ENCODE data around the gene PRSS33. TPM values are rescaled to one million over a fixed set of nuclear protein-coding genes. Genes with fewer than 3 reads are reported as not detected.

Gene PRSS33
- total and polyA plus RNA-seq, 9 of the 15 experiments (the other 6 are each of a cell fraction or from before 2014, with no cell fraction given), result not detected

GRCh38 chr16:2820836-2821486 is 33.6 kb upstream of the PRSS33 start:
- Histone ChIP-seq H3K36me3 (ENCODE audit: control insufficient read depth, insufficient read depth, low read length) (peaks cover 32% of the 10 kb centered on the region; the same call in 2 of the 3 replicates), H3K4me2 (ENCODE audit: insufficient read depth, low read length) (no peak overlapping the region), H3K4me1 (replicated peaks in 1 of 2; ENCODE audit: control insufficient read depth in 2 of 2, insufficient read depth in 2 of 2, low read length in 2 of 2) (peaks cover 8 to 56% of the 10 kb centered on the region in 2 experiments; a peak in 4 of 5 replicates), H3K9ac (ENCODE audit: insufficient read depth in 1 of 2, low read depth in 2 of 2, low read length in 2 of 2) (peak overlapping the region in 1 of 2 experiments; percentile 43; a peak in 1 of 4 replicates), H3K27me3 (ENCODE audit: control insufficient read depth in 2 of 2, insufficient read depth in 2 of 2, low read length in 2 of 2) (peaks cover 0 to 10% of the 10 kb centered on the region in 2 experiments; a peak in 1 of 5 replicates), H2AFZ (ENCODE audit: low read depth, low read length) (no peak overlapping the region), H3K27ac (ENCODE audit: extremely low read depth, low read depth, low read length) (no peak overlapping the region), H3K4me3 (no peak overlapping the region), H3K79me2 (ENCODE audit: control insufficient read depth, insufficient read depth, low read length) (peaks cover 28% of the 10 kb centered on the region), H4K20me1 (replicated peaks; ENCODE audit: control insufficient read depth, insufficient read depth, low read length) (0 out of 2 replicates have a peak, but pooled peaks cover 4% of the 10 kb centered on the region), H3K9me3 (replicated peaks; ENCODE audit: control insufficient read depth, insufficient read depth, low read depth, low read length) (no peaks in the 10 kb centered on the region), H3K9me1 (ENCODE audit: control insufficient read depth, insufficient read depth, low read length) (no peaks in the 10 kb centered on the region)
- in situ Hi-C loops (cut with MboI), result no loop called here
- DNase-seq (ENCODE audit: extremely low read depth in 1 of 4, low spot score in 3 of 4), result no peak
- no peak for ATAC-seq
- BruUV-seq (replicated peaks), result no TSS peak
- peak; percentile 41; the same call in 1 of the 2 replicates for TF ChIP-seq RBFOX2 (IDR thresholded peaks at IDR 0.05; ENCODE audit: low read depth, low read length)
- peak; percentile 46; the same call in 1 of the 2 replicates for TF ChIP-seq POLR2G (IDR thresholded peaks at IDR 0.05; ENCODE audit: low read depth, low read length)
- TF ChIP-seq ZBTB33 (CRISPR knock-in tag; IDR thresholded peaks at IDR 0.05), result no peak
- ChIA-PET CTCF (ENCODE audit: low intra/inter-chr PET ratio) (no interaction called here), POLR2A (interaction anchor here (0.5 to 1.2 kb wide), 5 partner anchors 8 to 765 kb away, joined by 3 to 4 read pairs (median 3); no protein-coding TSS in a partner anchor)
- intact Hi-C loops (cut with micrococcal nuclease), result no loop called here
- 81% methylated on average over 9 of the region's 14 CpGs for WGBS (ENCODE audit: insufficient coverage, low coverage, missing lambda C conversion rate)
- FAIRE-seq, result no peak

Data from K562 (cell line).